ENCODE data around the gene LRRC52. TPM values are rescaled to one million over a fixed set of nuclear protein-coding genes. Genes with fewer than 3 reads are reported as not detected.

Gene LRRC52
- total RNA-seq (2021; fragmentation: NEBNext Ultra II Directional; extraction: Animal tissue kit (Norgen Biotek cat#: 25700)) (not detected in 2 replicates), polyA plus RNA-seq (2011; rRNA removed) (0.05 TPM in 1 of 2 replicates, not detected in the other), polyA minus RNA-seq (2011; rRNA and poly(A)+ RNA removed) (not detected in 2 replicates)
- not detected for polyA plus RNA-seq (2011; cell fraction: cytosol; rRNA removed)
- polyA plus RNA-seq (2011; cell fraction: nucleus; rRNA removed): not detected
- not detected in 4 replicates for polyA plus RNA-seq (2012, experiment 1 of 2)
- not detected for polyA plus RNA-seq (2012, experiment 2 of 2)
- 0.08 TPM for polyA plus RNA-seq (2013, experiment 1 of 2)
- 0.04 TPM for polyA plus RNA-seq (2013, experiment 2 of 2)
- polyA minus RNA-seq (2011; cell fraction: cytosol; rRNA and poly(A)+ RNA removed): not detected
- polyA minus RNA-seq (2011; cell fraction: nucleus; rRNA and poly(A)+ RNA removed): 1.1 TPM
- long read RNA-seq, experiment 1: 0 reads
- long read RNA-seq, experiment 2: 0 reads

GRCh38 chr1:165543532-165544438, at the start of gene LRRC52:
LRRC52 (plus strand) TSS chr1:165544000; CDS start chr1:165544297, 297 bp downstream.
- no peak within 1 kb of the TSS for H3K4ac ChIP-seq (replicated peaks; ENCODE audit: insufficient read length, low read depth, low read length)
- no peaks in the 10 kb centered on the region for H4K20me1 ChIP-seq (replicated peaks in 1 of 2; ENCODE audit: control insufficient read depth in 1 of 2, insufficient read depth in 2 of 2, low read length in 2 of 2)
- H2BK15ac ChIP-seq (ENCODE audit: low read length): peak within 1 kb of the TSS; percentile 89
- no peaks in the 10 kb centered on the region for H3K79me1 ChIP-seq (ENCODE audit: low read depth, low read length)
- H3K9ac ChIP-seq (replicated peaks in 1 of 4; ENCODE audit: extremely low read depth in 1 of 4, low read depth in 3 of 4, low read length in 3 of 4): no peak within 1 kb of the TSS
- H4K91ac ChIP-seq (replicated peaks; ENCODE audit: insufficient read length, low read length): peak within 1 kb of the TSS; percentile 39
- no peaks in the 10 kb centered on the region for H3K23me2 ChIP-seq (ENCODE audit: low read depth, low read length)
- H3K18ac ChIP-seq (ENCODE audit: extremely low read depth, low read length): no peak within 1 kb of the TSS; the same call in 1 of the 2 replicates
- DNase-seq (ENCODE audit: low read depth in 1 of 2, low spot score in 2 of 2): peak in 1 of 2 experiments; percentile 66
- no peaks in the 10 kb centered on the region for H3K36me3 ChIP-seq (ENCODE audit: control insufficient read depth in 2 of 4, insufficient read depth in 4 of 4, low read length in 3 of 4)
- ChIA-PET POLR2A (ENCODE audit: partially characterized antibody) (interaction anchor here (0.9 kb wide), 1 partner anchor 38 kb away, joined by 3 read pairs; no protein-coding TSS in a partner anchor), CTCF (ENCODE audit: partially characterized antibody) (interaction anchor here (0.6 to 1.7 kb wide), 7 partner anchors 9 to 174 kb away, joined by 3 to 7 read pairs (median 3); no protein-coding TSS in a partner anchor)
- H3K9me3 ChIP-seq (ENCODE audit: insufficient read depth in 2 of 2, low read depth in 1 of 2, low read length in 1 of 2): no peaks in the 10 kb centered on the region
- H2BK120ac ChIP-seq (replicated peaks; ENCODE audit: low read depth, low read length): no peak within 1 kb of the TSS
- no peak within 1 kb of the TSS for H3K23ac ChIP-seq (ENCODE audit: insufficient read length)
- H3K56ac ChIP-seq (replicated peaks; ENCODE audit: insufficient read length, low read depth, low read length): no peak within 1 kb of the TSS
- no peaks in the 10 kb centered on the region for H3K79me2 ChIP-seq (ENCODE audit: control insufficient read depth in 1 of 2, insufficient read depth in 2 of 2, low read length in 2 of 2)
- H3K4me1 ChIP-seq (replicated peaks in 1 of 4; ENCODE audit: control insufficient read depth in 3 of 4, insufficient read depth in 4 of 4, low read length in 3 of 4): peaks cover 4 to 10% (median 7%) of the 10 kb centered on the region in 4 experiments; a peak in 5 of 7 replicates
- 0 out of 2 replicates have a peak within 1 kb of the TSS, but pooled peaks have one; percentile 25 for H2BK5ac ChIP-seq (ENCODE audit: low read depth, low read length)
- peak within 1 kb of the TSS in 2 of 4 experiments; percentile 5 to 33; a peak in 3 of 8 replicates for H3K4me3 ChIP-seq (ENCODE audit: extremely low read depth in 1 of 4, insufficient read depth in 2 of 4, low read depth in 3 of 4, low read length in 4 of 4)
- H3K27ac ChIP-seq (ENCODE audit: low read depth, low read length): no peak within 1 kb of the TSS
- H4K8ac ChIP-seq (ENCODE audit: extremely low read depth, insufficient read depth, low read length): no peak within 1 kb of the TSS
- peak within 1 kb of the TSS; percentile 29 for H4K5ac ChIP-seq (ENCODE audit: insufficient read length, low read depth, low read length)
- peak within 1 kb of the TSS; percentile 21 for H2AFZ ChIP-seq (ENCODE audit: low read length)
- H3K14ac ChIP-seq (ENCODE audit: insufficient read length): no peak within 1 kb of the TSS
- no peak within 1 kb of the TSS for H2AK5ac ChIP-seq (ENCODE audit: low read depth, low read length)
- peak within 1 kb of the TSS; percentile 60; the same call in 1 of the 2 replicates for H2BK12ac ChIP-seq (ENCODE audit: low read depth, low read length)
- 29% methylated on average over 12 of the region's 12 CpGs; no CpG with 5 or more reads in 1 of the 2 experiments for WGBS, 2 experiments (ENCODE audit: extremely low coverage in 1 of 2, insufficient coverage in 1 of 2, insufficient read length in 1 of 2, insufficient replicate concordance in 2 of 2, low coverage in 1 of 2, low lambda C conversion rate in 2 of 2, missing lambda C conversion rate in 1 of 2)
- H3K27me3 ChIP-seq (replicated peaks in 1 of 4; ENCODE audit: control insufficient read depth in 3 of 4, extremely low read depth in 1 of 4, insufficient read depth in 3 of 4, low read length in 3 of 4): peaks cover 0 to 12% (median 8%) of the 10 kb centered on the region in 4 experiments; a peak in 4 of 7 replicates
- H2BK20ac ChIP-seq (ENCODE audit: low read length): peak within 1 kb of the TSS; percentile 77
- peak; percentile 48 for FAIRE-seq
- H3K4me2 ChIP-seq (ENCODE audit: insufficient read depth in 1 of 2, low read depth in 2 of 2, low read length in 2 of 2): peak within 1 kb of the TSS; percentile 40 to 43
- TF ChIP-seq HDAC2 (IDR thresholded peaks at IDR 0.05; ENCODE audit: borderline replicate concordance in 1 of 2, low read depth in 2 of 2, low read length in 2 of 2) (no peak), TCF12 (IDR thresholded peaks at IDR 0.05; ENCODE audit: low read depth, low read length) (no peak), GABPA (IDR thresholded peaks at IDR 0.05; ENCODE audit: borderline replicate concordance, insufficient read depth, low read length) (no peak), CREB1 (IDR thresholded peaks at IDR 0.05) (peak; percentile 64), SRF (IDR thresholded peaks at IDR 0.05; ENCODE audit: low read depth, low read length) (no peak), RAD21 (IDR thresholded peaks at IDR 0.05 in 1 of 2, conservative IDR thresholded peaks at IDR 0.05 in 1 of 2; ENCODE audit: low read depth in 2 of 2, low read length in 2 of 2) (peak in 1 of 2 experiments; percentile 4; a peak in 1 of 4 replicates), NRF1 (IDR thresholded peaks at IDR 0.05; ENCODE audit: low read depth, low read length) (no peak), RBBP5 (IDR thresholded peaks at IDR 0.05; ENCODE audit: borderline replicate concordance, low read depth, low read length) (0 out of 2 replicates have a peak, but pooled peaks have one; percentile 54)
